Keratinocyte (primary cell): ENCODE results near the gene IFT43. TPM values are rescaled to one million over a fixed set of nuclear protein-coding genes. Genes with fewer than 3 reads are reported as not detected.

Experiments used
- DNase-seq: peaks from one replicate; pipeline ENCODE4 v3.0.0-alpha.2; 2011; ENCODE audit warnings: low read depth, missing footprints, low spot score
- FAIRE-seq: peaks from 2 replicates; lab custom pipeline; 2011; peaks lifted over from hg19 to GRCh38; lab: Jason Lieb, UNC
- H2AFZ ChIP-seq: 2 replicates; pipeline ENCODE4 v1.6.0; 2012; ENCODE audit warnings: low read length, control low read depth, inconsistent platforms; ENCODE audit not compliant: control insufficient read depth
- H3K27ac ChIP-seq: 2 replicates; pipeline ENCODE4 v1.5.1; 2011; ENCODE audit warnings: low read length; ENCODE audit not compliant: control insufficient read depth, insufficient read depth
- H3K27me3 ChIP-seq: 3 replicates; pipeline ENCODE4 v1.6.0; 2011; ENCODE audit warnings: low read length; ENCODE audit not compliant: control insufficient read depth, insufficient read depth; ENCODE audit errors: extremely low read depth
- H3K36me3 ChIP-seq, 2 experiments: 2 replicates in 1 of 2; 3 replicates in 1 of 2; pipeline ENCODE4 v1.5.1; 2011; ENCODE audit warnings: low read length in 2 of 2, mild to moderate bottlenecking in 1 of 2; ENCODE audit not compliant: control insufficient read depth in 2 of 2, insufficient read depth in 2 of 2; ENCODE audit errors: extremely low read depth in 1 of 2
- H3K4me1 ChIP-seq: 3 replicates; pipeline ENCODE4 v1.5.1; 2011; ENCODE audit warnings: low read length; ENCODE audit not compliant: control insufficient read depth, insufficient read depth; ENCODE audit errors: extremely low read depth
- H3K4me2 ChIP-seq: 3 replicates; pipeline ENCODE4 v1.6.0; 2011; ENCODE audit warnings: low read depth, low read length; ENCODE audit not compliant: control insufficient read depth, insufficient read depth; ENCODE audit errors: extremely low read depth
- H3K4me3 ChIP-seq, 3 experiments: fragments of 200-600 bp in 1 of 3; sonication (generic) in 1 of 3; 2 replicates in 2 of 3; 3 replicates in 1 of 3; pipeline ENCODE4 v1.5.1; 2011 to 2016; ENCODE audit warnings: low read length in 3 of 3, mild to moderate bottlenecking in 3 of 3, control low read depth in 2 of 3, inconsistent platforms in 1 of 3, low read depth in 1 of 3, mixed read lengths in 1 of 3, mixed run types in 1 of 3, moderate library complexity in 1 of 3; ENCODE audit not compliant: control insufficient read depth in 2 of 3, insufficient read depth in 2 of 3; ENCODE audit errors: extremely low read depth in 1 of 3
- H3K79me2 ChIP-seq: 2 replicates; pipeline ENCODE4 v1.6.0; 2012; ENCODE audit warnings: low read length; ENCODE audit not compliant: control insufficient read depth, insufficient read depth
- H3K9ac ChIP-seq: 3 replicates; pipeline ENCODE4 v1.6.0; 2011; ENCODE audit warnings: low read length; ENCODE audit not compliant: control insufficient read depth, insufficient read depth; ENCODE audit errors: extremely low read depth
- H3K9me1 ChIP-seq: 3 replicates; pipeline ENCODE4 v1.6.0; 2011; ENCODE audit warnings: low read length; ENCODE audit not compliant: control insufficient read depth, insufficient read depth; ENCODE audit errors: extremely low read depth
- H3K9me3 ChIP-seq: 2 replicates; pipeline ENCODE4 v1.5.1; 2012; ENCODE audit warnings: low read depth, low read length; ENCODE audit not compliant: control insufficient read depth
- H4K20me1 ChIP-seq: 3 replicates; pipeline ENCODE4 v1.6.0; 2011; ENCODE audit warnings: low read length; ENCODE audit not compliant: control insufficient read depth, insufficient read depth; ENCODE audit errors: extremely low read depth
- EZH2 ChIP-seq: IDR thresholded peaks from one replicate; pipeline ENCODE4 v1.6.1; 2012; ENCODE audit warnings: inconsistent platforms, mild to moderate bottlenecking, low read length, moderate library complexity
- dilution Hi-C: fragments of 300-500 bp; cut with MboI; formaldehyde crosslinking; loops from one replicate; pipeline ENCODE4 v1.7.0; 2020; ENCODE audit warnings: low sequenced_read_pairs; ENCODE audit not compliant: extremely low pct_ligation_motif_present
- polyA plus RNA-seq, 5 experiments: library from polyadenylated mRNA; depleted of rRNA in 3 of 5; stranded (reverse) in 3 of 5; stranded (forward) in 1 of 5; unstranded in 1 of 5; fragments of >200 nt; gene quantifications; 1 replicate in 1 of 5; 2 replicates in 3 of 5; 3 replicates in 1 of 5; pipeline versions ENCODE4 v1.2.1 to v1.2.3, GENCODE V29; 2011 to 2012; ENCODE audit warnings: missing spikeins in 2 of 5, low read depth in 1 of 5, low replicate concordance in 1 of 5
- TF ChIP-seq, protein P1 (sequence below), 3 experiments: IDR thresholded peaks in 1 of 3; conservative IDR thresholded peaks in 1 of 3; optimal IDR thresholded peaks in 1 of 3; 2 replicates in 2 of 3; 3 replicates in 1 of 3; pipeline versions ENCODE3 to v1.5.1; 2011; ENCODE audit warnings: low read length in 3 of 3, mild to moderate bottlenecking in 3 of 3, moderate library complexity in 2 of 3, control low read depth in 1 of 3, inconsistent platforms in 1 of 3; ENCODE audit not compliant: insufficient read depth in 2 of 3; ENCODE audit errors: extremely low read depth in 1 of 3

The IFT43 gene
- polyA plus RNA-seq, 1 donor (not counting 4 experiments of a cell fraction or from before 2014, with no cell fraction given), result 41.6 TPM

DNA sequence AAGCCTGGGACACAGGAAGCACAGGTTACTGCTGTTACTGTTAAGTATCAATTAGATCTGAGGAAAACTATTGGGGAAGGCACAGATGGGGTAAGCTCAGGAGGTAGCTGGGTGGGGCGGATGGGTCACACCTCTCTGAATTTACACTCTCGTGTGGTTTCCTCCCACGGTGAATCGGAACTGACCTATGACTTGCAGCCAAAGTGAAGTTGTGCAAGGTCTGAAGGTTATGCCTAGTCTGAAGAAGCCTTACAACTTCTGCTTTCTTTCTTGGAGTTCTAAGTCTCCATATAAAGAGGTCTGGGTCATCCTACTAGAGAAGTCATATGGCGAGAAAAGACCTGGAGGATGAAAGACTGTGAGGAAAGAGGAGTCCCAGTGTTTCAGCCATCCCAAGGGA is 140.5 kb downstream of the IFT43 start:
- TF ChIP-seq EZH2, result peak; percentile 36
- TF ChIP-seq, protein P1, sequence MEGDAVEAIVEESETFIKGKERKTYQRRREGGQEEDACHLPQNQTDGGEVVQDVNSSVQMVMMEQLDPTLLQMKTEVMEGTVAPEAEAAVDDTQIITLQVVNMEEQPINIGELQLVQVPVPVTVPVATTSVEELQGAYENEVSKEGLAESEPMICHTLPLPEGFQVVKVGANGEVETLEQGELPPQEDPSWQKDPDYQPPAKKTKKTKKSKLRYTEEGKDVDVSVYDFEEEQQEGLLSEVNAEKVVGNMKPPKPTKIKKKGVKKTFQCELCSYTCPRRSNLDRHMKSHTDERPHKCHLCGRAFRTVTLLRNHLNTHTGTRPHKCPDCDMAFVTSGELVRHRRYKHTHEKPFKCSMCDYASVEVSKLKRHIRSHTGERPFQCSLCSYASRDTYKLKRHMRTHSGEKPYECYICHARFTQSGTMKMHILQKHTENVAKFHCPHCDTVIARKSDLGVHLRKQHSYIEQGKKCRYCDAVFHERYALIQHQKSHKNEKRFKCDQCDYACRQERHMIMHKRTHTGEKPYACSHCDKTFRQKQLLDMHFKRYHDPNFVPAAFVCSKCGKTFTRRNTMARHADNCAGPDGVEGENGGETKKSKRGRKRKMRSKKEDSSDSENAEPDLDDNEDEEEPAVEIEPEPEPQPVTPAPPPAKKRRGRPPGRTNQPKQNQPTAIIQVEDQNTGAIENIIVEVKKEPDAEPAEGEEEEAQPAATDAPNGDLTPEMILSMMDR (optimal IDR thresholded peaks at IDR 0.05 in 1 of 3, IDR thresholded peaks at IDR 0.05 in 1 of 3, conservative IDR thresholded peaks at IDR 0.05 in 1 of 3; ENCODE audit: extremely low read depth in 1 of 3, insufficient read depth in 2 of 3, low read length in 3 of 3), result no peak
- no peaks in the 10 kb centered on the region for H3K9me1 ChIP-seq
- no peaks in the 10 kb centered on the region for H3K4me1 ChIP-seq
- FAIRE-seq (no peak), DNase-seq (no peak)
- peaks cover 23% of the 10 kb centered on the region for H3K27me3 ChIP-seq
- dilution Hi-C loops, result no loop called here
- H3K9ac ChIP-seq, result no peak overlapping the region
- no peaks in the 10 kb centered on the region for H3K79me2 ChIP-seq
- H3K9me3 ChIP-seq, result no peaks in the 10 kb centered on the region
- no peak overlapping the region for H2AFZ ChIP-seq
- no peak overlapping the region for H3K4me2 ChIP-seq
- no peaks in the 10 kb centered on the region for H4K20me1 ChIP-seq
- no peak overlapping the region for H3K4me3 ChIP-seq
- no peaks in the 10 kb centered on the region for H3K36me3 ChIP-seq
- no peak overlapping the region for H3K27ac ChIP-seq

- Histone ChIP-seq H3K9me3 (no peaks in the 10 kb centered on the region), H3K9me1 (no peaks in the 10 kb centered on the region), H3K4me3 (no peak overlapping the region), H3K27me3 (peaks cover 30% of the 10 kb centered on the region), H3K9ac (no peak overlapping the region), H2AFZ (no peak overlapping the region), H3K4me1 (no peaks in the 10 kb centered on the region), H4K20me1 (no peaks in the 10 kb centered on the region), H3K4me2 (no peak overlapping the region), H3K27ac (no peak overlapping the region), H3K36me3 (no peaks in the 10 kb centered on the region), H3K79me2 (no peaks in the 10 kb centered on the region)
- DNase-seq (no peak), FAIRE-seq (no peak)
- TF ChIP-seq EZH2, result no peak
- TF ChIP-seq, protein P1 (optimal IDR thresholded peaks at IDR 0.05 in 1 of 3, IDR thresholded peaks at IDR 0.05 in 1 of 3, conservative IDR thresholded peaks at IDR 0.05 in 1 of 3; ENCODE audit: extremely low read depth in 1 of 3, insufficient read depth in 2 of 3, low read length in 3 of 3), result no peak
- dilution Hi-C loops, result no loop called here
Measured at GRCh38 chr14:76129851-76130576, 144.5 kb downstream of the IFT43 start.
